HEK293 (cell line): ENCODE results near the gene ICE2.

Experiments
- BCL11B ChIP-seq: fragments of 450-650 bp; formaldehyde crosslinking; IDR thresholded peaks from 2 replicates; pipeline ENCODE4 v1.5.1; 2016; ENCODE audit warnings: low read depth, missing biosample characterization, missing genetic modification characterization
- KLF10 ChIP-seq: fragments of 450-650 bp; IDR thresholded peaks from 2 replicates; pipeline ENCODE4 v1.5.1; 2018; ENCODE audit warnings: missing biosample characterization, mild to moderate bottlenecking, missing genetic modification characterization
- PRDM2 ChIP-seq: fragments of 450-650 bp; formaldehyde crosslinking; IDR thresholded peaks from 2 replicates; pipeline ENCODE4 v1.5.1; 2016; ENCODE audit warnings: missing biosample characterization, missing genetic modification characterization, borderline replicate concordance
- REPIN1 ChIP-seq: fragments of 450-650 bp; formaldehyde crosslinking; IDR thresholded peaks from 2 replicates; pipeline ENCODE4 v1.5.1; 2017; ENCODE audit warnings: missing biosample characterization, missing genetic modification characterization, low read depth
- ZBTB8A ChIP-seq: fragments of 450-650 bp; formaldehyde crosslinking; IDR thresholded peaks from 2 replicates; pipeline ENCODE4 v1.5.1; 2016; ENCODE audit warnings: missing biosample characterization, missing genetic modification characterization
- ZFHX2 ChIP-seq: fragments of 450-650 bp; formaldehyde crosslinking; conservative IDR thresholded peaks from 2 replicates; pipeline ENCODE4 v1.5.1; 2016; ENCODE audit warnings: missing biosample characterization, missing genetic modification characterization
- ZFP69B ChIP-seq: fragments of 450-650 bp; formaldehyde crosslinking; IDR thresholded peaks from 2 replicates; pipeline ENCODE4 v1.5.1; 2016; ENCODE audit warnings: missing biosample characterization, missing genetic modification characterization
- ZNF121 ChIP-seq: fragments of 450-650 bp; formaldehyde crosslinking; IDR thresholded peaks from 2 replicates; pipeline ENCODE4 v1.5.1; 2016; ENCODE audit warnings: missing biosample characterization, missing genetic modification characterization
- ZNF148 ChIP-seq: fragments of 450-650 bp; formaldehyde crosslinking; IDR thresholded peaks from 2 replicates; pipeline ENCODE4 v1.5.0; 2017; ENCODE audit warnings: missing biosample characterization, missing genetic modification characterization, borderline replicate concordance
- ZNF18 ChIP-seq: fragments of 450-650 bp; formaldehyde crosslinking; IDR thresholded peaks from 2 replicates; pipeline ENCODE4 v1.5.1; 2016; ENCODE audit warnings: missing biosample characterization, missing genetic modification characterization
- ZNF24 ChIP-seq: fragments of 450-650 bp; formaldehyde crosslinking; IDR thresholded peaks from 2 replicates; pipeline ENCODE4 v1.5.1; 2016; ENCODE audit warnings: missing biosample characterization, missing genetic modification characterization
- ZNF274 ChIP-seq, 2 experiments: fragments of 200-500 bp in 1 of 2; fragments of 450-650 bp in 1 of 2; sonication (Bioruptor generic) in 1 of 2; formaldehyde crosslinking in 1 of 2; IDR thresholded peaks; 2 replicates each; pipeline versions ENCODE4 v1.5.1 to v1.6.1; 2014 to 2016; ENCODE audit warnings: borderline replicate concordance in 1 of 2, inconsistent platforms in 1 of 2, low read length in 1 of 2, missing biosample characterization in 1 of 2, missing genetic modification characterization in 1 of 2
- ZNF280C ChIP-seq: fragments of 450-650 bp; formaldehyde crosslinking; IDR thresholded peaks from 2 replicates; pipeline ENCODE4 v1.5.1; 2016; ENCODE audit warnings: missing biosample characterization, missing genetic modification characterization
- ZNF366 ChIP-seq: fragments of 450-650 bp; formaldehyde crosslinking; conservative IDR thresholded peaks from 2 replicates; pipeline ENCODE4 v1.5.1; 2016; ENCODE audit warnings: missing biosample characterization, missing genetic modification characterization
- ZNF394 ChIP-seq: fragments of 450-650 bp; formaldehyde crosslinking; IDR thresholded peaks from 2 replicates; pipeline ENCODE4 v1.5.1; 2016; ENCODE audit warnings: missing biosample characterization, missing genetic modification characterization, mild to moderate bottlenecking, moderate library complexity, borderline replicate concordance
- ZNF529 ChIP-seq: fragments of 450-650 bp; formaldehyde crosslinking; IDR thresholded peaks from 2 replicates; pipeline ENCODE4 v1.5.1; 2017; ENCODE audit warnings: missing genetic modification characterization, missing biosample characterization; ENCODE audit not compliant: insufficient replicate concordance
- ZNF585B ChIP-seq: fragments of 450-650 bp; formaldehyde crosslinking; IDR thresholded peaks from 2 replicates; pipeline ENCODE4 v1.5.1; 2016; ENCODE audit warnings: missing biosample characterization, missing genetic modification characterization
- ZNF621 ChIP-seq: fragments of 450-650 bp; formaldehyde crosslinking; IDR thresholded peaks from 2 replicates; pipeline ENCODE4 v1.5.1; 2017; ENCODE audit warnings: missing biosample characterization, missing genetic modification characterization
- ZNF692 ChIP-seq: fragments of 450-650 bp; formaldehyde crosslinking; IDR thresholded peaks from 2 replicates; pipeline ENCODE4 v1.5.1; 2016; ENCODE audit warnings: missing biosample characterization, missing genetic modification characterization
- ZNF777 ChIP-seq: fragments of 450-650 bp; formaldehyde crosslinking; IDR thresholded peaks from 2 replicates; pipeline ENCODE4 v1.5.1; 2017; ENCODE audit warnings: missing biosample characterization, missing genetic modification characterization, borderline replicate concordance
- ZSCAN5A ChIP-seq: fragments of 450-650 bp; formaldehyde crosslinking; IDR thresholded peaks from 2 replicates; pipeline ENCODE4 v1.5.1; 2016; ENCODE audit warnings: missing biosample characterization, missing genetic modification characterization

The ICE2 gene

GRCh38 chr15:60396958-60397771 is 81.8 kb downstream of the ICE2 start (continued):
- TF ChIP-seq ZFHX2 (tag by site-specific recombination): 0 out of 2 replicates have a peak, but pooled peaks have one; percentile 16
- TF ChIP-seq ZNF585B (tag by site-specific recombination): no peak
- no peak for TF ChIP-seq REPIN1
- TF ChIP-seq ZNF274 (IDR thresholded peaks at IDR 0.05; ENCODE audit: low read length): no peak
- no peak for TF ChIP-seq ZNF274 (tag by site-specific recombination; IDR thresholded peaks at IDR 0.05; ENCODE audit: borderline replicate concordance)
- no peak for TF ChIP-seq ZNF24 (tag by site-specific recombination)
- TF ChIP-seq ZSCAN5A: no peak
- TF ChIP-seq ZNF621: no peak
- TF ChIP-seq KLF10: no peak; the same call in 1 of the 2 replicates
- TF ChIP-seq ZNF777 (tag by site-specific recombination): 0 out of 2 replicates have a peak, but pooled peaks have one; percentile 31
- no peak for TF ChIP-seq ZNF280C (tag by site-specific recombination)
- TF ChIP-seq PRDM2 (tag by site-specific recombination): no peak
- no peak for TF ChIP-seq ZNF148
- peak; percentile 41; the same call in 1 of the 2 replicates for TF ChIP-seq ZBTB8A (tag by site-specific recombination)
- TF ChIP-seq ZFP69B (tag by site-specific recombination): peak; percentile 83
- TF ChIP-seq ZNF366 (tag by site-specific recombination): no peak
- TF ChIP-seq ZNF529 (tag by site-specific recombination): no peak
- no peak for TF ChIP-seq ZNF18 (tag by site-specific recombination)
- peak; percentile 26; the same call in 1 of the 2 replicates for TF ChIP-seq ZNF394
- TF ChIP-seq ZNF692: peak; percentile 94
- TF ChIP-seq ZNF121: no peak
- TF ChIP-seq BCL11B (tag by site-specific recombination): no peak
